EL (cell line): ENCODE data around the gene SLC12A3.
"Not testable (repeated sequence)": the region's sequence is repeated elsewhere in the genome, so short reads cannot be mapped to it uniquely, and the experiment has no call there.

ENCODE experiments used
- DNase-seq: peaks from one replicate; pipeline ENCODE4 v3.0.0-alpha.2; 2016

Gene SLC12A3

GRCh38 chr16:56923481-56924091 is 58.6 kb downstream of the SLC12A3 start:
- DNase-seq, result no peak

- no peak for DNase-seq
Observed at GRCh38 chr16:56927471-56927870, 62.5 kb downstream of the SLC12A3 start.

- DNase-seq, result no peak
Observed at GRCh38 chr16:56929639-56930038, 64.6 kb downstream of the SLC12A3 start.

- DNase-seq, result no peak
Observed at GRCh38 chr16:56930486-56931270, 65.7 kb downstream of the SLC12A3 start.

GRCh38 chr16:56931271-56931891 is 66.4 kb downstream of the SLC12A3 start:
- DNase-seq, result no peak

GRCh38 chr16:56931892-56932720 is 67.1 kb downstream of the SLC12A3 start, which contains the start of gene HERPUD1:
Gene HERPUD1 (plus strand): TSS chr16:56932142. CDS start chr16:56932245, 103 bp downstream.
- peak; percentile 98 for DNase-seq

GRCh38 chr16:56932721-56933619 is 68.0 kb downstream of the SLC12A3 start:
- peak; percentile 75 for DNase-seq

GRCh38 chr16:56933828-56934598 is 69.0 kb downstream of the SLC12A3 start:
- no peak for DNase-seq

- DNase-seq, result not testable (repeated sequence)
Observed at GRCh38 chr16:56934599-56935145, 69.7 kb downstream of the SLC12A3 start.

GRCh38 chr16:56935201-56935600 is 70.2 kb downstream of the SLC12A3 start:
- no peak for DNase-seq

GRCh38 chr16:56936491-56936890 is 71.5 kb downstream of the SLC12A3 start:
- DNase-seq, result no peak

GRCh38 chr16:56936950-56937349 is 71.9 kb downstream of the SLC12A3 start:
- no peak for DNase-seq

GRCh38 chr16:56938664-56939513 is 73.9 kb downstream of the SLC12A3 start:
- DNase-seq, result no peak

GRCh38 chr16:56939801-56940200 is 74.8 kb downstream of the SLC12A3 start:
- DNase-seq, result no peak

GRCh38 chr16:56941092-56941491 is 76.1 kb downstream of the SLC12A3 start:
- DNase-seq, result no peak

GRCh38 chr16:56941856-56942331 is 76.9 kb downstream of the SLC12A3 start:
- DNase-seq, result no peak

GRCh38 chr16:56943761-56944375 is 78.9 kb downstream of the SLC12A3 start:
- no peak for DNase-seq

- peak; percentile 34 for DNase-seq
Observed at GRCh38 chr16:56944954-56945839, 80.2 kb downstream of the SLC12A3 start.
